ENCODE measurements around the gene RASGEF1C.
A peak's percentile ranks its signal among the peaks of the same experiment; 100 is the strongest.

The RASGEF1C gene

GRCh38 chr5:180077594-180078284 is 131.3 kb downstream of the RASGEF1C start:
- H3K27ac Mint-ChIP-seq, result no peak overlapping the region
- ATAC-seq, result no peak
- peaks cover 12% of the 10 kb centered on the region for H3K27me3 Mint-ChIP-seq
- H3K9me3 Mint-ChIP-seq, result no peaks in the 10 kb centered on the region
- H3K4me3 Mint-ChIP-seq, result no peak overlapping the region
- no peaks in the 10 kb centered on the region for H3K4me1 Mint-ChIP-seq
- no peaks in the 10 kb centered on the region for H3K36me3 Mint-ChIP-seq

- no peak for ATAC-seq
- Mint-ChIP-seq H3K4me1 (peaks cover 11% of the 10 kb centered on the region), H3K9me3 (no peaks in the 10 kb centered on the region), H3K4me3 (no peak overlapping the region), H3K27ac (no peak overlapping the region), H3K27me3 (peaks cover 12% of the 10 kb centered on the region), H3K36me3 (no peaks in the 10 kb centered on the region)
Observed at GRCh38 chr5:180075703-180076102, 133.3 kb downstream of the RASGEF1C start.

- Mint-ChIP-seq H3K27me3 (peaks cover 9% of the 10 kb centered on the region), H3K27ac (no peak overlapping the region), H3K9me3 (no peaks in the 10 kb centered on the region), H3K4me1 (peaks cover 23% of the 10 kb centered on the region), H3K4me3 (no peak overlapping the region), H3K36me3 (no peaks in the 10 kb centered on the region)
- no peak for ATAC-seq
Observed at GRCh38 chr5:180074462-180074861, 134.5 kb downstream of the RASGEF1C start.

- Mint-ChIP-seq H3K27me3 (no peaks in the 10 kb centered on the region), H3K27ac (peak overlapping the region; percentile 77), H3K9me3 (no peaks in the 10 kb centered on the region), H3K36me3 (no peaks in the 10 kb centered on the region), H3K4me3 (peak overlapping the region; percentile 80), H3K4me1 (peaks cover 30% of the 10 kb centered on the region)
- ATAC-seq, result no peak
Observed at GRCh38 chr5:180072556-180072955, 136.5 kb downstream of the RASGEF1C start.

- ATAC-seq, result no peak
- H3K36me3 Mint-ChIP-seq, result no peaks in the 10 kb centered on the region
- no peaks in the 10 kb centered on the region for H3K9me3 Mint-ChIP-seq
- H3K4me1 Mint-ChIP-seq, result peaks cover 30% of the 10 kb centered on the region
- H3K27me3 Mint-ChIP-seq, result no peaks in the 10 kb centered on the region
- peak overlapping the region; percentile 77 for H3K27ac Mint-ChIP-seq
- H3K4me3 Mint-ChIP-seq, result peak overlapping the region; percentile 80
Observed at GRCh38 chr5:180072256-180072548, 136.8 kb downstream of the RASGEF1C start.

GRCh38 chr5:180071531-180072255 is 137.3 kb downstream of the RASGEF1C start, which contains the start of gene RNF130:
RNF130 (minus strand) TSS chr5:180071759; CDS start chr5:180071702, 57 bp downstream.
- Mint-ChIP-seq H3K9me3 (no peaks in the 10 kb centered on the region), H3K4me1 (peaks cover 30% of the 10 kb centered on the region), H3K27ac (peak within 1 kb of the TSS; percentile 77), H3K27me3 (no peaks in the 10 kb centered on the region), H3K36me3 (no peaks in the 10 kb centered on the region), H3K4me3 (peak within 1 kb of the TSS; percentile 90)
- ATAC-seq, result peak; percentile 87

- H3K9me3 Mint-ChIP-seq, result peaks cover 2% of the 10 kb centered on the region
- peak overlapping the region; percentile 77 for H3K27ac Mint-ChIP-seq
- H3K4me1 Mint-ChIP-seq, result peaks cover 30% of the 10 kb centered on the region
- peaks cover 5% of the 10 kb centered on the region for H3K36me3 Mint-ChIP-seq
- no peaks in the 10 kb centered on the region for H3K27me3 Mint-ChIP-seq
- peak overlapping the region; percentile 90 for H3K4me3 Mint-ChIP-seq
- ATAC-seq, result peak; percentile 42
Observed at GRCh38 chr5:180070756-180071530, 138.1 kb downstream of the RASGEF1C start.

GRCh38 chr5:180069589-180070247 is 139.3 kb downstream of the RASGEF1C start:
- H3K27me3 Mint-ChIP-seq, result no peaks in the 10 kb centered on the region

GRCh38 chr5:180068519-180069090 is 140.4 kb downstream of the RASGEF1C start:
- Mint-ChIP-seq H3K9me3 (peaks cover 2% of the 10 kb centered on the region), H3K27me3 (no peaks in the 10 kb centered on the region), H3K4me3 (no peak overlapping the region), H3K27ac (no peak overlapping the region), H3K4me1 (peaks cover 30% of the 10 kb centered on the region), H3K36me3 (peaks cover 5% of the 10 kb centered on the region)
- no peak for ATAC-seq

More at GRCh38 chr5:180069589-180070247, 139.3 kb downstream of the RASGEF1C start:
- Mint-ChIP-seq H3K4me3 (peak overlapping the region; percentile 90), H3K27ac (peak overlapping the region; percentile 77), H3K4me1 (peaks cover 30% of the 10 kb centered on the region), H3K9me3 (peaks cover 2% of the 10 kb centered on the region), H3K36me3 (peaks cover 5% of the 10 kb centered on the region)
- ATAC-seq, result no peak

GRCh38 chr5:180067986-180068385 is 141.0 kb downstream of the RASGEF1C start:
- Mint-ChIP-seq H3K9me3 (peaks cover 2% of the 10 kb centered on the region), H3K27ac (no peak overlapping the region), H3K36me3 (peaks cover 10% of the 10 kb centered on the region), H3K4me3 (no peak overlapping the region), H3K27me3 (no peaks in the 10 kb centered on the region), H3K4me1 (peaks cover 30% of the 10 kb centered on the region)
- ATAC-seq, result no peak

GRCh38 chr5:180060192-180060591 is 148.8 kb downstream of the RASGEF1C start:
- H3K9me3 Mint-ChIP-seq, result no peaks in the 10 kb centered on the region
- ATAC-seq, result no peak
- H3K4me3 Mint-ChIP-seq, result no peak overlapping the region
- H3K27me3 Mint-ChIP-seq, result no peaks in the 10 kb centered on the region
- H3K4me1 Mint-ChIP-seq, result peaks cover 8% of the 10 kb centered on the region
- H3K27ac Mint-ChIP-seq, result no peak overlapping the region
- H3K36me3 Mint-ChIP-seq, result peaks cover 13% of the 10 kb centered on the region

- ATAC-seq, result no peak
- H3K27me3 Mint-ChIP-seq, result no peaks in the 10 kb centered on the region
- no peak overlapping the region for H3K27ac Mint-ChIP-seq
- no peaks in the 10 kb centered on the region for H3K9me3 Mint-ChIP-seq
- no peak overlapping the region for H3K4me3 Mint-ChIP-seq
- H3K4me1 Mint-ChIP-seq, result peaks cover 8% of the 10 kb centered on the region
- peaks cover 13% of the 10 kb centered on the region for H3K36me3 Mint-ChIP-seq
Observed at GRCh38 chr5:180059326-180059725, 149.7 kb downstream of the RASGEF1C start.

GRCh38 chr5:180056153-180056552 is 152.9 kb downstream of the RASGEF1C start:
- H3K4me3 Mint-ChIP-seq, result no peak overlapping the region
- peaks cover 16% of the 10 kb centered on the region for H3K36me3 Mint-ChIP-seq
- no peaks in the 10 kb centered on the region for H3K27me3 Mint-ChIP-seq
- no peaks in the 10 kb centered on the region for H3K9me3 Mint-ChIP-seq
- no peak for ATAC-seq
- peaks cover 24% of the 10 kb centered on the region for H3K4me1 Mint-ChIP-seq
- no peak overlapping the region for H3K27ac Mint-ChIP-seq

GRCh38 chr5:180054226-180054625 is 154.8 kb downstream of the RASGEF1C start:
- Mint-ChIP-seq H3K27me3 (no peaks in the 10 kb centered on the region), H3K9me3 (no peaks in the 10 kb centered on the region), H3K4me3 (no peak overlapping the region), H3K4me1 (peaks cover 31% of the 10 kb centered on the region), H3K27ac (no peak overlapping the region), H3K36me3 (peaks cover 16% of the 10 kb centered on the region)
- no peak for ATAC-seq
